CD4-positive, alpha-beta T cell (primary cell): ENCODE results near the gene MYLK4. TPM values are rescaled to one million over a fixed set of nuclear protein-coding genes. Genes with fewer than 3 reads are reported as not detected.

Experiments
- ATAC-seq: fragments of 200-7000 bp; cut with Tn5 transposase; one replicate; pipeline ENCODE4 v1.10.0; 2022; ENCODE audit warnings: mild to moderate bottlenecking; ENCODE audit not compliant: poor library complexity
- CTCF ChIA-PET: fragments of 350-600 bp; sonication (Branson Sonifier 250); formaldehyde crosslinking; loops from one replicate; lab custom pipeline; 2021; ENCODE audit warnings: antibody characterized with exemption, inconsistent platforms; lab: Charles Lee
- POLR2A ChIA-PET: fragments of 350-600 bp; sonication (Branson Sonifier 250); formaldehyde crosslinking; loops from one replicate; lab custom pipeline; 2021; ENCODE audit warnings: antibody characterized with exemption, inconsistent platforms; lab: Charles Lee
- DNase-seq, 14 experiments: peaks; one replicate each; pipeline ENCODE4 v3.0.0-alpha.2; 2013 to 2020; ENCODE audit warnings: mixed read lengths in 2 of 14
- H3K27ac ChIP-seq, 2 donors: one replicate each; pipeline versions ENCODE4 v1.5.1 to v1.7.0; 2013; ENCODE audit warnings: low read length in 2 of 2, low read depth in 1 of 2, mild to moderate bottlenecking in 1 of 2
- H3K27me3 ChIP-seq, 2 experiments: 1 replicate in 1 of 2; 2 replicates in 1 of 2; pipeline versions ENCODE4 v1.6.1 to v1.7.0; 2013; ENCODE audit warnings: low read length in 2 of 2, control low read depth in 1 of 2, mild to moderate bottlenecking in 1 of 2, moderate library complexity in 1 of 2; ENCODE audit not compliant: insufficient read depth in 2 of 2, control insufficient read depth in 1 of 2
- H3K36me3 ChIP-seq: one replicate; pipeline ENCODE4 v1.6.1; 2013; ENCODE audit warnings: low read length, control low read depth; ENCODE audit not compliant: insufficient read depth
- H3K4me1 ChIP-seq: one replicate; pipeline ENCODE4 v1.6.1; 2013; ENCODE audit warnings: low read length, control low read depth; ENCODE audit not compliant: insufficient read depth
- H3K4me3 ChIP-seq: one replicate; pipeline ENCODE4 v1.5.1; 2013; ENCODE audit warnings: mild to moderate bottlenecking, low read length, moderate library complexity
- H3K9me3 ChIP-seq, 2 experiments: 1 replicate in 1 of 2; 2 replicates in 1 of 2; pipeline versions ENCODE4 v1.6.1 to v1.7.0; 2013; ENCODE audit warnings: low read length in 2 of 2, mild to moderate bottlenecking in 2 of 2, control low read depth in 1 of 2, moderate library complexity in 1 of 2; ENCODE audit not compliant: control insufficient read depth in 1 of 2, insufficient read depth in 1 of 2
- H3K27ac Mint-ChIP-seq: one replicate; pipeline ENCODE4 v1.8.0; 2020; ENCODE audit warnings: mixed read lengths
- H3K27me3 Mint-ChIP-seq: one replicate; pipeline ENCODE4 v1.8.0; 2021; ENCODE audit warnings: mixed read lengths
- H3K36me3 Mint-ChIP-seq: one replicate; pipeline ENCODE4 v1.8.0; 2021; ENCODE audit warnings: low read depth, mixed read lengths
- H3K4me1 Mint-ChIP-seq: one replicate; pipeline ENCODE4 v1.8.0; 2021; ENCODE audit warnings: low read depth, mixed read lengths
- H3K4me3 Mint-ChIP-seq: one replicate; pipeline ENCODE4 v1.8.0; 2020; ENCODE audit warnings: mild to moderate bottlenecking, mixed read lengths
- H3K9me3 Mint-ChIP-seq: one replicate; pipeline ENCODE4 v1.8.0; 2020; ENCODE audit warnings: mixed read lengths
- intact Hi-C, 2 experiments: fragments of 100-400 bp; cut with DNase I in 1 of 2; cut with micrococcal nuclease in 1 of 2; formaldehyde crosslinking; loops; one replicate each; pipeline versions ENCODE4 v1.15.1 to v1.9.0; 2023 to 2025; cut with DNase I, micrococcal nuclease
- total RNA-seq, 174 experiments: library from RNA in 2 of 174; stranded (reverse) in 2 of 174; gene quantifications; one replicate each; pipeline ENCODE4 v1.2.3 and lab custom pipeline; 2021 to 2026
- TF ChIP-seq, protein P1 (sequence below): fragments of 200-600 bp; IDR thresholded peaks from one replicate; pipeline ENCODE4 v1.8.0; 2022; ENCODE audit warnings: antibody characterized with exemption, mild to moderate bottlenecking

MYLK4 gene
- total RNA-seq, 2 experiments from 2014 or later: 1.6 to 2.0 TPM

DNA sequence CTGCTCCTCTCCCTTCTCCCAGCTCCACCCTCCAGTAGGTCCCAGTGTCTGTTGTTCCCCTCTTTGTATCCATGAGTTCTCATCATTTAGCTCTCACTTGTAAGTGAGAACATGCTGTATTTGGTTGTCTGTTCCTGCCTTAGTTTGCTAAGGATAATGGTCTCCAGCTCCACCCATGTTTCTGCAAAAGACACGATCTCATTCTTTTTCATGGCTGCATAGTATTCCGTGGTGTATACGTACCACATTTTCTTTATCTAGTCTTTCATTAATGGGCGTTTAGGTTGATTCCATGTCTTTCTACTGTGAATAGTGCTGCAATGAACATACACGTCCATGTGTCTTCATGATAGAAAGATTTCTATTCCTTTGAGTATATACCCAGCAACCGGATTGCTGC, 136.6 kb downstream of the MYLK4 start:
- DNase-seq (no peak), ATAC-seq (no peak)
- H3K4me3 ChIP-seq: no peak overlapping the region
- Mint-ChIP-seq H3K36me3 (no peaks in the 10 kb centered on the region), H3K27me3 (peaks cover 46% of the 10 kb centered on the region), H3K4me1 (no peaks in the 10 kb centered on the region), H3K27ac (no peak overlapping the region), H3K9me3 (no peaks in the 10 kb centered on the region), H3K4me3 (no peak overlapping the region)
- TF ChIP-seq, protein P1, sequence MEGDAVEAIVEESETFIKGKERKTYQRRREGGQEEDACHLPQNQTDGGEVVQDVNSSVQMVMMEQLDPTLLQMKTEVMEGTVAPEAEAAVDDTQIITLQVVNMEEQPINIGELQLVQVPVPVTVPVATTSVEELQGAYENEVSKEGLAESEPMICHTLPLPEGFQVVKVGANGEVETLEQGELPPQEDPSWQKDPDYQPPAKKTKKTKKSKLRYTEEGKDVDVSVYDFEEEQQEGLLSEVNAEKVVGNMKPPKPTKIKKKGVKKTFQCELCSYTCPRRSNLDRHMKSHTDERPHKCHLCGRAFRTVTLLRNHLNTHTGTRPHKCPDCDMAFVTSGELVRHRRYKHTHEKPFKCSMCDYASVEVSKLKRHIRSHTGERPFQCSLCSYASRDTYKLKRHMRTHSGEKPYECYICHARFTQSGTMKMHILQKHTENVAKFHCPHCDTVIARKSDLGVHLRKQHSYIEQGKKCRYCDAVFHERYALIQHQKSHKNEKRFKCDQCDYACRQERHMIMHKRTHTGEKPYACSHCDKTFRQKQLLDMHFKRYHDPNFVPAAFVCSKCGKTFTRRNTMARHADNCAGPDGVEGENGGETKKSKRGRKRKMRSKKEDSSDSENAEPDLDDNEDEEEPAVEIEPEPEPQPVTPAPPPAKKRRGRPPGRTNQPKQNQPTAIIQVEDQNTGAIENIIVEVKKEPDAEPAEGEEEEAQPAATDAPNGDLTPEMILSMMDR: no peak
- ChIA-PET CTCF (no interaction called here), POLR2A (interaction anchor here (0.6 kb wide), 1 partner anchor 1061 kb away, joined by 3 read pairs; no protein-coding TSS in a partner anchor)
- peaks cover 0 to 9% of the 10 kb centered on the region in 2 experiments for H3K27me3 ChIP-seq
- no peak overlapping the region for H3K27ac ChIP-seq
- H3K4me1 ChIP-seq: no peaks in the 10 kb centered on the region
- no peaks in the 10 kb centered on the region for H3K36me3 ChIP-seq
- intact Hi-C loops: no loop called here
- no peaks in the 10 kb centered on the region for H3K9me3 ChIP-seq

Other genes with a start within 250 kb of the MYLK4 start
- 10 to 100 TPM; 22.4 to 25.2 TPM for gene WRNIP1, start 14.5 kb upstream of the MYLK4 start, total RNA-seq
- gene SERPINB1, start 90.9 kb upstream of the MYLK4 start, total RNA-seq: 10 to 100 TPM; 58.3 to 58.4 TPM
- 10 to 100 TPM; 25.8 to 27.4 TPM for gene SERPINB9, start 152.4 kb upstream of the MYLK4 start, total RNA-seq
- 10 to 100 TPM; 11.0 to 11.9 TPM for gene SERPINB6, start 220.6 kb upstream of the MYLK4 start, total RNA-seq
- 1 to 10 TPM; 6.7 to 7.7 TPM for gene NQO2, start 249.0 kb upstream of the MYLK4 start, total RNA-seq